ENCODE measurements around the gene CDH5. TPM values are rescaled to one million over a fixed set of nuclear protein-coding genes. Genes with fewer than 3 reads are reported as not detected.

Gene CDH5
- total RNA-seq, 1 experiment from 2014 or later: 3.6 TPM

GRCh38 chr16:66416939-66417700 lies 50.6 kb downstream of the CDH5 start:
- Histone ChIP-seq H3K4me3 (no peak overlapping the region), H3K27ac (peak overlapping the region; percentile 71), H3F3A (ENCODE audit: insufficient read depth, low read depth) (peaks cover 17% of the 10 kb centered on the region), H4K20me1 (ENCODE audit: insufficient read depth) (no peaks in the 10 kb centered on the region), H3K79me2 (ENCODE audit: low read depth) (no peaks in the 10 kb centered on the region), H3K9me3 (ENCODE audit: insufficient read depth, low read depth) (no peaks in the 10 kb centered on the region; the same call in 1 of the 2 replicates), H3K36me3 (ENCODE audit: low read depth) (no peaks in the 10 kb centered on the region), H3K4me1 (replicated peaks; ENCODE audit: insufficient read depth) (peaks cover 19% of the 10 kb centered on the region), H3K27me3 (ENCODE audit: insufficient read depth, low read depth) (no peaks in the 10 kb centered on the region), H3K9me2 (ENCODE audit: insufficient read depth) (no peaks in the 10 kb centered on the region), H3K4me2 (no peak overlapping the region), H2AFZ (no peak overlapping the region)
- TF ChIP-seq CTCF (conservative IDR thresholded peaks at IDR 0.05) (no peak), EZH2 (IDR thresholded peaks at IDR 0.05; ENCODE audit: low read depth) (no peak)
- no TSS peak for BruUV-seq (replicated peaks)
- POLR2A ChIA-PET (ENCODE audit: unreplicated experiment): interaction anchor here (0.7 kb wide), 1 partner anchor 105 kb away, joined by 3 read pairs; no protein-coding TSS in a partner anchor
- CTCF ChIA-PET: no interaction called here
- peak in 1 of 2 experiments; percentile 79 for DNase-seq
- intact Hi-C loops (cut with micrococcal nuclease; ENCODE audit: unreplicated experiment): no loop called here

GRCh38 chr16:66418165-66418962 lies 51.9 kb downstream of the CDH5 start:
- Histone ChIP-seq H3K4me2 (no peak overlapping the region), H3K9me2 (ENCODE audit: insufficient read depth) (no peaks in the 10 kb centered on the region), H3K9me3 (ENCODE audit: insufficient read depth, low read depth) (no peaks in the 10 kb centered on the region; the same call in 1 of the 2 replicates), H2AFZ (no peak overlapping the region), H3K79me2 (ENCODE audit: low read depth) (no peaks in the 10 kb centered on the region), H3K4me3 (no peak overlapping the region), H3K36me3 (ENCODE audit: low read depth) (no peaks in the 10 kb centered on the region), H4K20me1 (ENCODE audit: insufficient read depth) (no peaks in the 10 kb centered on the region), H3K27ac (0 out of 2 replicates have a peak overlapping the region, but pooled peaks have one; percentile 71), H3K4me1 (replicated peaks; ENCODE audit: insufficient read depth) (peaks cover 19% of the 10 kb centered on the region), H3F3A (ENCODE audit: insufficient read depth, low read depth) (peaks cover 20% of the 10 kb centered on the region), H3K27me3 (ENCODE audit: insufficient read depth, low read depth) (no peaks in the 10 kb centered on the region)
- no TSS peak for BruUV-seq (replicated peaks)
- no peak for TF ChIP-seq EZH2 (IDR thresholded peaks at IDR 0.05; ENCODE audit: low read depth)
- TF ChIP-seq CTCF (conservative IDR thresholded peaks at IDR 0.05): no peak
- POLR2A ChIA-PET (ENCODE audit: unreplicated experiment): no interaction called here
- CTCF ChIA-PET: no interaction called here
- intact Hi-C loops (cut with micrococcal nuclease; ENCODE audit: unreplicated experiment): no loop called here
- DNase-seq: no peak

- BruUV-seq (replicated peaks): no TSS peak
- Histone ChIP-seq H3K79me2 (ENCODE audit: low read depth) (no peaks in the 10 kb centered on the region), H4K20me1 (ENCODE audit: insufficient read depth) (no peaks in the 10 kb centered on the region), H3K9me2 (ENCODE audit: insufficient read depth) (no peaks in the 10 kb centered on the region), H3F3A (ENCODE audit: insufficient read depth, low read depth) (peaks cover 20% of the 10 kb centered on the region), H3K27ac (no peak overlapping the region), H3K9me3 (ENCODE audit: insufficient read depth, low read depth) (no peaks in the 10 kb centered on the region; the same call in 1 of the 2 replicates), H3K4me3 (no peak overlapping the region), H3K27me3 (ENCODE audit: insufficient read depth, low read depth) (no peaks in the 10 kb centered on the region), H3K36me3 (ENCODE audit: low read depth) (no peaks in the 10 kb centered on the region), H3K4me2 (no peak overlapping the region), H2AFZ (no peak overlapping the region), H3K4me1 (replicated peaks; ENCODE audit: insufficient read depth) (peaks cover 19% of the 10 kb centered on the region)
- intact Hi-C loops (cut with micrococcal nuclease; ENCODE audit: unreplicated experiment): no loop called here
- CTCF ChIA-PET: no interaction called here
- no peak for DNase-seq
- no peak for TF ChIP-seq CTCF (conservative IDR thresholded peaks at IDR 0.05)
- no peak for TF ChIP-seq EZH2 (IDR thresholded peaks at IDR 0.05; ENCODE audit: low read depth)
- POLR2A ChIA-PET (ENCODE audit: unreplicated experiment): no interaction called here
Observed at GRCh38 chr16:66419527-66419926, 53.0 kb downstream of the CDH5 start.
